Colonic mucosa (tissue), 4 donors: ENCODE results near the gene NEUROD4. TPM values are rescaled to one million over a fixed set of nuclear protein-coding genes. Genes with fewer than 3 reads are reported as not detected.

Source experiments
- DNase-seq: peaks from one replicate; pipeline ENCODE4 v3.0.0-alpha.2; 2020
- H3K27ac ChIP-seq: fragments of 200-600 bp; one replicate; pipeline ENCODE4 v1.8.0; 2021
- H3K27me3 ChIP-seq: fragments of 200-600 bp; one replicate; pipeline ENCODE4 v1.8.0; 2021
- H3K36me3 ChIP-seq: fragments of 200-600 bp; one replicate; pipeline ENCODE4 v1.8.0; 2021
- H3K4me1 ChIP-seq: fragments of 200-600 bp; one replicate; pipeline ENCODE4 v1.8.0; 2021; ENCODE audit warnings: mild to moderate bottlenecking
- H3K4me3 ChIP-seq: fragments of 200-600 bp; one replicate; pipeline ENCODE4 v1.8.0; 2021
- H3K9ac ChIP-seq, 2 donors: one replicate each; pipeline ENCODE4 v1.7.0; 2013; ENCODE audit warnings: control low read depth in 2 of 2, low read depth in 2 of 2, low read length in 2 of 2
- H3K9me3 ChIP-seq: fragments of 200-600 bp; one replicate; pipeline ENCODE4 v1.8.0; 2021
- intact Hi-C: fragments of 100-400 bp; cut with DNase I; formaldehyde crosslinking; loops from one replicate; pipeline ENCODE4 v1.14.1; 2022
- total RNA-seq, 2 donors: library from RNA; stranded (reverse); fragmentation: NEBNext Ultra II Directional in 1 of 2; extraction: Animal tissue kit (Norgen Biotek cat#: 25700) in 1 of 2; gene quantifications; one replicate each; pipeline ENCODE4 v1.2.1, GENCODE V29; 2021
- TF ChIP-seq, protein P1 (sequence below): fragments of 200-600 bp; IDR thresholded peaks from one replicate; pipeline ENCODE4 v1.8.0; 2022; ENCODE audit warnings: antibody characterized with exemption, mild to moderate bottlenecking
- donor health status: healthy.
- donor health status: DM: no; HTN: no; CAD: no.
- donor health status: DM: no; HTN: no; CAD: no.

NEUROD4 gene, protein sequence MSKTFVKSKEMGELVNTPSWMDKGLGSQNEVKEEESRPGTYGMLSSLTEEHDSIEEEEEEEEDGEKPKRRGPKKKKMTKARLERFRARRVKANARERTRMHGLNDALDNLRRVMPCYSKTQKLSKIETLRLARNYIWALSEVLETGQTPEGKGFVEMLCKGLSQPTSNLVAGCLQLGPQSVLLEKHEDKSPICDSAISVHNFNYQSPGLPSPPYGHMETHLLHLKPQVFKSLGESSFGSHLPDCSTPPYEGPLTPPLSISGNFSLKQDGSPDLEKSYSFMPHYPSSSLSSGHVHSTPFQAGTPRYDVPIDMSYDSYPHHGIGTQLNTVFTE
- not detected for total RNA-seq

DNA sequence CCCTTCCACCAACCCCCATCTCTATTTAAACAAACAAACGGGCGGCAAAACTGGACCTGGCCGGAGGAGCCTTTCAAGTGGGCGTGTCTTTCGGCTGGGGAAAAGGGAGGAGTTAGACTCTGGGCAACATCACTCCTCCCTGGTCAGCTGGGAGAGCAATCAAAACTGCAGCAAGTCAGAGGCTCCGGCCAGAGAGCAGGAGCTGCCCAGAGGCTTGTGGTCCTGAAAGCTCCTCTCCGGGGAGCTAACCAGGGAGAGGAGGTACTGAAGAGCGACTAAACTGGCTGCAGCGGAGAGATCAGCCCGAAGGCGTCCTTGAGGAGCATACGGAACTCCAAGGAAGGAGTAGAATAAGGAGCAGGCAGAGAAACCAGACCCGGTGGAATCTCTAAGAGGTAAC, at the start of gene NEUROD4:
NEUROD4 (plus strand) TSS at position 191 of the 400 bp plus-strand sequence. CDS start 6,466 bp downstream, outside the sequence.
- intact Hi-C loops = no loop called here
- Histone ChIP-seq H3K9ac (no peak within 1 kb of the TSS), H3K4me1 (no peaks in the 10 kb centered on the region), H3K4me3 (no peak within 1 kb of the TSS), H3K9me3 (no peaks in the 10 kb centered on the region), H3K36me3 (no peaks in the 10 kb centered on the region), H3K27ac (no peak within 1 kb of the TSS), H3K27me3 (no peaks in the 10 kb centered on the region)
- TF ChIP-seq, protein P1, sequence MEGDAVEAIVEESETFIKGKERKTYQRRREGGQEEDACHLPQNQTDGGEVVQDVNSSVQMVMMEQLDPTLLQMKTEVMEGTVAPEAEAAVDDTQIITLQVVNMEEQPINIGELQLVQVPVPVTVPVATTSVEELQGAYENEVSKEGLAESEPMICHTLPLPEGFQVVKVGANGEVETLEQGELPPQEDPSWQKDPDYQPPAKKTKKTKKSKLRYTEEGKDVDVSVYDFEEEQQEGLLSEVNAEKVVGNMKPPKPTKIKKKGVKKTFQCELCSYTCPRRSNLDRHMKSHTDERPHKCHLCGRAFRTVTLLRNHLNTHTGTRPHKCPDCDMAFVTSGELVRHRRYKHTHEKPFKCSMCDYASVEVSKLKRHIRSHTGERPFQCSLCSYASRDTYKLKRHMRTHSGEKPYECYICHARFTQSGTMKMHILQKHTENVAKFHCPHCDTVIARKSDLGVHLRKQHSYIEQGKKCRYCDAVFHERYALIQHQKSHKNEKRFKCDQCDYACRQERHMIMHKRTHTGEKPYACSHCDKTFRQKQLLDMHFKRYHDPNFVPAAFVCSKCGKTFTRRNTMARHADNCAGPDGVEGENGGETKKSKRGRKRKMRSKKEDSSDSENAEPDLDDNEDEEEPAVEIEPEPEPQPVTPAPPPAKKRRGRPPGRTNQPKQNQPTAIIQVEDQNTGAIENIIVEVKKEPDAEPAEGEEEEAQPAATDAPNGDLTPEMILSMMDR = no peak
- peak; percentile 20 for DNase-seq

DNA sequence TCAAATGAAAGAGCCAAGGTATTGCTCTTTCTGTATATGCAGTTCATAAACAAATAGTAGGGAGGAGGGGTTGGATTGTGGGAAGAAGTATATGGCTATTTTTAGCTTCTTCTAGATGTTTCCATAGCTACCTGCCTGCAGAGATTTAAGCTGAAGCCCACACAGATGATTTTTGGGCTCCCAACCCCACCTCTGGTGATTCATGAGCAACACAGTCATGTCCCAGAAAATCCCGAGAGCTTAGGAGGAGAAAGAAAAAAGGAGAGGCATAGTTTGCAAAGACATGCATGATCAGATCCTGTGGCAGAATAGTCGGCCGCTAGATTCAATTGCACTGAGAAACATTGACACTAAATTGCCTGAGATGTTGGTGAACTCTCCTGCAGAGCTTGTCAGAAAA, 49.0 kb upstream of the NEUROD4 start:
- TF ChIP-seq, protein P1 = no peak
- intact Hi-C loops = no loop called here
- H3K36me3 ChIP-seq = no peaks in the 10 kb centered on the region
- H3K4me3 ChIP-seq = no peak overlapping the region
- no peak overlapping the region for H3K9ac ChIP-seq
- no peak for DNase-seq
- no peak overlapping the region for H3K27ac ChIP-seq
- no peaks in the 10 kb centered on the region for H3K4me1 ChIP-seq
- no peaks in the 10 kb centered on the region for H3K27me3 ChIP-seq
- no peaks in the 10 kb centered on the region for H3K9me3 ChIP-seq

DNA sequence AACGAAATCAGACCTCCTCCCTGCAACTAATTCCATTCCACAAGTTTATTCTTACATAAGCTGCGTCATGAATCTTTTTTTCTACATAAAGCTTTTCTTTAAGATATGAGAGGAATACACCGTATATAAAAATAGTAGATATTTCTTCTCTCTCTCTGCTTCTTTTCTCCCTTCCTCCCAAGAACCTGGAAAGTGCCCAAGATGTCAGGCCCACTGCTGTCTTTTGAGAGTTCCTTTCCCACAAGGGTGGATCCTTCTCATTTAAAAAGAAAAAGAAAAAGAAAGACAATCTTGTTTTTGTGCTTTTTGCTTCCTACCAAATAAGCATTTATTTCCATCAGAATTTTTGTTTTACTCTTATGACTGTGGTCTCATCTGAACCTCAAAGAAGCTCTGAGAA, 46.2 kb upstream of the NEUROD4 start:
- DNase-seq = no peak
- Histone ChIP-seq H3K4me1 (no peaks in the 10 kb centered on the region), H3K27ac (no peak overlapping the region), H3K36me3 (no peaks in the 10 kb centered on the region), H3K4me3 (no peak overlapping the region), H3K27me3 (no peaks in the 10 kb centered on the region), H3K9ac (no peak overlapping the region), H3K9me3 (no peaks in the 10 kb centered on the region)
- TF ChIP-seq, protein P1 = no peak
- intact Hi-C loops = no loop called here

DNA sequence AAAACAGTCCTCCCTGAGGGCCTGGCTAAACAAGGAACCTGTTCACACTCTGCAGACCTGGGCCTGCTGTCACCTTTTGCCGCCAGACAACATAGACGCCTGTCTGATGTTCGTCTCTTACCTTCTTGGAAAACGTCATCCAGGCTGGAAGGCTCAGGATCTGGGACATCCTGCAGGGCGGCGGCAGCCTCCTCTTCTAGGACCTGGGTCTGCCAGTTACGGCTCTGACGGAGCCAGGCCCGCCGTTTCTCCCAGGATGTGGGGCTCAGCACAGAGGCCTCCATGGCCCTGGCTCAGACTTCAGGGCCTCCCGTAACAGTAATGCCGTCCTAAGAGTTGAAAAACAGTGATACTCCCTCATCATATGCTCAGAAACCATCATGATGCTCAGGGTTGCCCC, 45.5 kb upstream of the NEUROD4 start:
- intact Hi-C loops = no loop called here
- Histone ChIP-seq H3K9me3 (no peaks in the 10 kb centered on the region), H3K4me1 (no peaks in the 10 kb centered on the region), H3K36me3 (no peaks in the 10 kb centered on the region), H3K4me3 (no peak overlapping the region), H3K27ac (no peak overlapping the region), H3K27me3 (no peaks in the 10 kb centered on the region), H3K9ac (no peak overlapping the region)
- TF ChIP-seq, protein P1 = no peak
- DNase-seq = no peak

DNA sequence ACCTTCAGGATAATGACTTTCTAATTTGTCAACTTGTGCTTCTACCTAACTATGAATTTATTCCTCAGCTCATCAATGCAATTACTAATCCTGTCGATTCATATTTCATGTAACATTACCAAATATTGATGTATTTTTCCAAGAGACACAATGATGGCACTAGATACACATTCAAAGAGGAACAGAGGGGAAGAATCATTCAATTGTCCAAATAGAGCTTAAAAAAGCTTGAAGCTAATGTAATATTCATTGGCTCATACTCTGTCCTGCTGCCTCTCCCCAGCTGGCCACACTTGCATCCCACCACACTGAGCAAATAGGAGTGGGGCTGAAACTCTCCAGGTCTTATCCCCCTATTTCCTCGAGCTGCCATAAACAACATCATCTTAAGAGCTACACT, 44.5 kb upstream of the NEUROD4 start:
- Histone ChIP-seq H3K36me3 (no peaks in the 10 kb centered on the region), H3K27ac (no peak overlapping the region), H3K9me3 (no peaks in the 10 kb centered on the region), H3K4me1 (no peaks in the 10 kb centered on the region), H3K9ac (no peak overlapping the region), H3K27me3 (no peaks in the 10 kb centered on the region), H3K4me3 (no peak overlapping the region)
- DNase-seq = no peak
- TF ChIP-seq, protein P1 = no peak
- intact Hi-C loops = no loop called here
